ENCODE measurements around the gene TUBGCP2. TPM values are rescaled to one million over a fixed set of nuclear protein-coding genes. Genes with fewer than 3 reads are reported as not detected.

TUBGCP2 gene
- total and polyA plus RNA-seq, 2 of the 13 experiments (the other 11 are each of a cell fraction or from before 2014, with no cell fraction given): 21.3 to 34.5 TPM

DNA sequence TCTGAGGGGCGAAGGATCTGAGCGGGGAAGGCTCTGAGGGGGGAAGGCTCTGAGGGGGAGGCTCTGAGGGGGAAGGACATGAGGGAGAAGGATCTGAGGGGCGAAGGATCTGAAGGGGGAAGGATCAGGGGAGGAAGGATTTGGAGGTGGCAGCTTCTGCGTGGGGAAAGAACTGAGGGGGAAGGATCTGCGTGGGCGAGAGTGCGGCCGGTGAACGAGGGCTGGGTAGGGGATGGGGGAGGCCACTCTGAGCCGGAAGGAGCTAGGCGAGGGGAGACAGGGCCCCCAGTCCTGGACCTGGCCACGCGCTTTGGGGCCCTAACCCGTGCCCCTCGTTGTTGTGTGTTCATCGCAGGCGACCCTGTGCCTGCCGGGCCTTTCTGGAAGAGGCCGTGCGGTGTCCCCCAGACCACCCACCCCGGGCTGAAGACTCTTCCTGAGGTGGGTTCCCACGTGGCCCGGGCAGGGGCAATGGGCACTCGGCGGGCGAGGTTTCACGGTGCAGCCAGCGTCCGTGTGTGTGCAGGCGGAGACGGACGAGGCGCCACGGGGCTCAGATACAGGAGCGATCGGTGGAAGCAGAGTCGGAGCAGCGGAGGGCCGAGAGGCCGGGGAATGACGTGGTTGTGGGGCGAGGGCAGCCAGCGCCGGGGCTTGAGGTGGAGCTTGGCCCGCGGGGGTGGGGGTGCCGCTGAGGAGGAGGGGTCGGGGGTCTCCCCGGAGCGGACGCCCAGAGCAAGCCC lies 26.0 kb upstream of the TUBGCP2 start:
- ChIA-PET POLR2A (interaction anchor here (1.0 kb wide), 1 partner anchor 23 kb away, joined by 3 read pairs; the partner anchor contains the start of gene FUOM), CTCF (ENCODE audit: low intra/inter-chr PET ratio, low total read pairs) (no interaction called here)
- Histone ChIP-seq H2AFZ (ENCODE audit: low read length) (no peak overlapping the region), H3K4me3 (replicated peaks in 1 of 3; ENCODE audit: insufficient read depth in 1 of 3, low read depth in 2 of 3, low read length in 3 of 3) (peak overlapping the region; percentile 19 to 72 (median 42); a peak in 4 of 6 replicates), H3K27me3 (ENCODE audit: control insufficient read depth in 1 of 2, insufficient read depth in 2 of 2, low read length in 2 of 2) (peaks cover 6 to 61% of the 10 kb centered on the region in 2 experiments; a peak in 4 of 5 replicates), H3K9me3 (ENCODE audit: low read length) (no peaks in the 10 kb centered on the region), H3K9ac (ENCODE audit: insufficient read depth, low read depth, low read length) (0 out of 2 replicates have a peak overlapping the region, but pooled peaks have one; percentile 8), H3K36me3 (replicated peaks in 1 of 2; ENCODE audit: control insufficient read depth in 1 of 2, insufficient read depth in 2 of 2, low read length in 2 of 2) (no peaks in the 10 kb centered on the region), H4K20me1 (ENCODE audit: insufficient read depth, low read length) (no peaks in the 10 kb centered on the region), H3K27ac (ENCODE audit: extremely low read length, insufficient read depth, low read length) (no peak overlapping the region), H3K4me1 (ENCODE audit: insufficient read depth, low read length) (peaks cover 22% of the 10 kb centered on the region), H3K4me2 (ENCODE audit: low read depth, low read length) (peak overlapping the region; percentile 64), H3K79me2 (ENCODE audit: insufficient read depth, low read length) (no peaks in the 10 kb centered on the region)
- 9% methylated on average over 32 of the region's 51 CpGs for WGBS (ENCODE audit: low lambda C conversion rate)
- intact Hi-C loops (cut with micrococcal nuclease; ENCODE audit: unreplicated experiment) (no loop called here), in situ Hi-C loops (cut with HindIII; ENCODE audit: extremely low pct_ligation_motif_present, low pct_unique_long_range_greater_than_20kb) (no loop called here)
- DNase-seq (ENCODE audit: low spot score) (no peak), FAIRE-seq (no peak), ATAC-seq (peak; percentile 66)
- BruUV-seq (replicated peaks): no TSS peak
- TF ChIP-seq U2AF2 (IDR thresholded peaks at IDR 0.05; ENCODE audit: low read depth, low read length): no peak
- peak; percentile 36 for TF ChIP-seq HNRNPLL (IDR thresholded peaks at IDR 0.05; ENCODE audit: low read depth, low read length, poor library complexity, severe bottlenecking)
- TF ChIP-seq HOXD1 (CRISPR knock-in tag; IDR thresholded peaks at IDR 0.05): no peak
- no peak for TF ChIP-seq ZNF589 (CRISPR knock-in tag; conservative IDR thresholded peaks at IDR 0.05)
- TF ChIP-seq, protein P1, sequence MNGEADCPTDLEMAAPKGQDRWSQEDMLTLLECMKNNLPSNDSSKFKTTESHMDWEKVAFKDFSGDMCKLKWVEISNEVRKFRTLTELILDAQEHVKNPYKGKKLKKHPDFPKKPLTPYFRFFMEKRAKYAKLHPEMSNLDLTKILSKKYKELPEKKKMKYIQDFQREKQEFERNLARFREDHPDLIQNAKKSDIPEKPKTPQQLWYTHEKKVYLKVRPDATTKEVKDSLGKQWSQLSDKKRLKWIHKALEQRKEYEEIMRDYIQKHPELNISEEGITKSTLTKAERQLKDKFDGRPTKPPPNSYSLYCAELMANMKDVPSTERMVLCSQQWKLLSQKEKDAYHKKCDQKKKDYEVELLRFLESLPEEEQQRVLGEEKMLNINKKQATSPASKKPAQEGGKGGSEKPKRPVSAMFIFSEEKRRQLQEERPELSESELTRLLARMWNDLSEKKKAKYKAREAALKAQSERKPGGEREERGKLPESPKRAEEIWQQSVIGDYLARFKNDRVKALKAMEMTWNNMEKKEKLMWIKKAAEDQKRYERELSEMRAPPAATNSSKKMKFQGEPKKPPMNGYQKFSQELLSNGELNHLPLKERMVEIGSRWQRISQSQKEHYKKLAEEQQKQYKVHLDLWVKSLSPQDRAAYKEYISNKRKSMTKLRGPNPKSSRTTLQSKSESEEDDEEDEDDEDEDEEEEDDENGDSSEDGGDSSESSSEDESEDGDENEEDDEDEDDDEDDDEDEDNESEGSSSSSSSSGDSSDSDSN (CRISPR knock-in tag; IDR thresholded peaks at IDR 0.05): peak; percentile 31; the same call in 1 of the 2 replicates
- no peak for TF ChIP-seq ARNT (IDR thresholded peaks at IDR 0.05)
- 0 out of 2 replicates have a peak, but pooled peaks have one; percentile 18 for TF ChIP-seq HNRNPL (IDR thresholded peaks at IDR 0.05; ENCODE audit: low read depth, low read length)
- TF ChIP-seq ZNF687 (CRISPR knock-in tag; IDR thresholded peaks at IDR 0.05): peak; percentile 40; the same call in 1 of the 2 replicates
- 0 out of 2 replicates have a peak, but pooled peaks have one; percentile 24 for TF ChIP-seq BATF2 (CRISPR knock-in tag; IDR thresholded peaks at IDR 0.05)
- no peak for TF ChIP-seq ZNF251 (CRISPR knock-in tag; IDR thresholded peaks at IDR 0.05)
